ENCODE data around the gene CD6.

- TF ChIP-seq CTCF (IDR thresholded peaks at IDR 0.05 in 2 of 3, conservative IDR thresholded peaks at IDR 0.05 in 1 of 3; ENCODE audit: borderline replicate concordance in 1 of 3, insufficient read depth in 1 of 3, low read depth in 2 of 3, low read length in 2 of 3): no peak
- TF ChIP-seq TCF7L2 (IDR thresholded peaks at IDR 0.05; ENCODE audit: borderline replicate concordance, extremely low read depth, insufficient read depth, insufficient read length): no peak
- TF ChIP-seq MAX (IDR thresholded peaks at IDR 0.05): no peak
- TF ChIP-seq EZH2 (IDR thresholded peaks at IDR 0.05): no peak
These were observed at the start of gene CD6 for GRCh38 chr11:60971520-60971919.

Data from HCT116 (cell line).